Mesendoderm (in vitro differentiated cells): ENCODE data around the gene SORCS2.

Source experiments
- DNase-seq: peaks from one replicate; pipeline ENCODE4 v3.0.0; 2013
- H2AK5ac ChIP-seq: 2 replicates; pipeline ENCODE4 v1.6.1; 2013; ENCODE audit warnings: low read length, inconsistent platforms
- H2BK120ac ChIP-seq: 2 replicates; pipeline ENCODE4 v1.6.1; 2013; ENCODE audit warnings: low read depth, mild to moderate bottlenecking, low read length, moderate library complexity, mixed read lengths
- H2BK15ac ChIP-seq: replicated peaks from 2 replicates; pipeline ENCODE4 v1.6.1; 2013; ENCODE audit warnings: low read depth, mild to moderate bottlenecking, moderate library complexity
- H2BK5ac ChIP-seq: 2 replicates; pipeline ENCODE4 v1.6.1; 2013; ENCODE audit warnings: low read length, inconsistent platforms
- H3K18ac ChIP-seq: 2 replicates; pipeline ENCODE4 v1.6.1; 2013; ENCODE audit warnings: mild to moderate bottlenecking, low read length, mixed read lengths
- H3K23ac ChIP-seq: one replicate; pipeline ENCODE4 v1.6.1; 2013; ENCODE audit warnings: low read length
- H3K27ac ChIP-seq: 2 replicates; pipeline ENCODE4 v1.5.1; 2013; ENCODE audit warnings: low read depth, mild to moderate bottlenecking, inconsistent platforms, low read length, moderate library complexity
- H3K27me3 ChIP-seq: 2 replicates; pipeline ENCODE4 v1.6.1; 2013; ENCODE audit warnings: low read length, control low read depth, mild to moderate bottlenecking, inconsistent platforms; ENCODE audit not compliant: insufficient read depth, poor library complexity
- H3K36me3 ChIP-seq: 2 replicates; pipeline ENCODE4 v1.6.1; 2013; ENCODE audit warnings: low read length, inconsistent platforms; ENCODE audit not compliant: control insufficient read depth, insufficient read depth
- H3K4ac ChIP-seq: one replicate; pipeline ENCODE4 v1.6.1; 2013; ENCODE audit warnings: low read depth, mild to moderate bottlenecking, low read length, moderate library complexity
- H3K4me1 ChIP-seq: 2 replicates; pipeline ENCODE4 v1.6.1; 2013; ENCODE audit warnings: low read depth, low read length, inconsistent platforms; ENCODE audit not compliant: control insufficient read depth
- H3K4me2 ChIP-seq: 2 replicates; pipeline ENCODE4 v1.6.1; 2013; ENCODE audit warnings: low read length
- H3K4me3 ChIP-seq: 2 replicates; pipeline ENCODE4 v1.5.1; 2013; ENCODE audit warnings: mild to moderate bottlenecking, low read length
- H3K56ac ChIP-seq: one replicate; pipeline ENCODE4 v1.6.1; 2013; ENCODE audit warnings: low read length
- H3K79me1 ChIP-seq: 2 replicates; pipeline ENCODE4 v1.6.1; 2013; ENCODE audit warnings: low read length, inconsistent platforms
- H3K79me2 ChIP-seq: 2 replicates; pipeline ENCODE4 v1.6.1; 2013; ENCODE audit warnings: mild to moderate bottlenecking, low read length; ENCODE audit not compliant: control insufficient read depth, insufficient read depth
- H3K9ac ChIP-seq: 2 replicates; pipeline ENCODE4 v1.6.1; 2013; ENCODE audit warnings: low read length, inconsistent platforms
- H4K5ac ChIP-seq: one replicate; pipeline ENCODE4 v1.6.1; 2013; ENCODE audit warnings: low read length
- H4K8ac ChIP-seq: one replicate; pipeline ENCODE4 v1.6.1; 2013; ENCODE audit warnings: low read depth, mild to moderate bottlenecking, control low read depth, low read length, moderate library complexity
- WGBS: extraction: QIAGEN DNeasy Blood & Tissue Kit; methylation state at CpG from one replicate; pipeline ENCODE4 v1.1.7; 2013; ENCODE audit warnings: low lambda C conversion rate, missing lambda C conversion rate; ENCODE audit not compliant: insufficient coverage; ENCODE audit errors: extremely low coverage; 5-methylcytosine and 5-hydroxymethylcytosine counted together

The SORCS2 gene

GRCh38 chr4:7501314-7501713, 309.0 kb downstream of the SORCS2 start:
- H3K79me1 ChIP-seq: no peaks in the 10 kb centered on the region
- no peak overlapping the region for H3K27ac ChIP-seq
- no peak overlapping the region for H4K5ac ChIP-seq
- H3K23ac ChIP-seq: no peak overlapping the region
- H3K4ac ChIP-seq: no peak overlapping the region
- H3K9ac ChIP-seq: no peak overlapping the region
- H3K79me2 ChIP-seq: no peaks in the 10 kb centered on the region
- WGBS: no CpG with 5 or more reads among the region's 11 CpGs
- no peak overlapping the region for H3K18ac ChIP-seq
- no peak overlapping the region for H2BK15ac ChIP-seq
- no peak overlapping the region for H3K4me3 ChIP-seq
- H4K8ac ChIP-seq: no peak overlapping the region
- H2BK5ac ChIP-seq: no peak overlapping the region
- H3K56ac ChIP-seq: no peak overlapping the region
- no peaks in the 10 kb centered on the region for H3K27me3 ChIP-seq
- DNase-seq: no peak
- H3K4me1 ChIP-seq: no peaks in the 10 kb centered on the region
- H2BK120ac ChIP-seq: no peak overlapping the region
- H3K4me2 ChIP-seq: no peak overlapping the region
- H2AK5ac ChIP-seq: no peak overlapping the region
- no peaks in the 10 kb centered on the region for H3K36me3 ChIP-seq

GRCh38 chr4:7501873-7502272, 309.5 kb downstream of the SORCS2 start:
- WGBS: no CpG with 5 or more reads among the region's 11 CpGs

GRCh38 chr4:7503559-7504249, 311.4 kb downstream of the SORCS2 start:
- Histone ChIP-seq H3K36me3 (no peaks in the 10 kb centered on the region), H3K79me2 (no peaks in the 10 kb centered on the region), H3K4me1 (no peaks in the 10 kb centered on the region), H2BK5ac (no peak overlapping the region), H3K4me2 (no peak overlapping the region), H3K4ac (no peak overlapping the region), H2BK120ac (no peak overlapping the region), H4K8ac (no peak overlapping the region), H3K27ac (no peak overlapping the region), H3K18ac (no peak overlapping the region), H3K56ac (no peak overlapping the region), H2AK5ac (no peak overlapping the region), H3K4me3 (no peak overlapping the region), H3K9ac (no peak overlapping the region), H4K5ac (no peak overlapping the region), H3K27me3 (no peaks in the 10 kb centered on the region), H3K23ac (no peak overlapping the region), H2BK15ac (no peak overlapping the region), H3K79me1 (no peaks in the 10 kb centered on the region)
- WGBS: no CpG with 5 or more reads among the region's 15 CpGs
- DNase-seq: no peak

More at GRCh38 chr4:7501873-7502272, 309.5 kb downstream of the SORCS2 start:
- Histone ChIP-seq H3K79me2 (no peaks in the 10 kb centered on the region), H3K4me2 (no peak overlapping the region), H3K4me3 (no peak overlapping the region), H4K5ac (no peak overlapping the region), H3K79me1 (no peaks in the 10 kb centered on the region), H3K27me3 (no peaks in the 10 kb centered on the region), H3K23ac (no peak overlapping the region), H3K9ac (no peak overlapping the region), H2BK15ac (no peak overlapping the region), H3K4me1 (no peaks in the 10 kb centered on the region), H3K18ac (no peak overlapping the region), H3K56ac (no peak overlapping the region), H3K36me3 (no peaks in the 10 kb centered on the region), H2BK5ac (no peak overlapping the region), H2AK5ac (no peak overlapping the region), H4K8ac (no peak overlapping the region), H3K4ac (no peak overlapping the region), H2BK120ac (no peak overlapping the region), H3K27ac (no peak overlapping the region)
- DNase-seq: no peak

- Histone ChIP-seq H3K4me2 (no peak overlapping the region), H3K79me1 (no peaks in the 10 kb centered on the region), H3K4me3 (no peak overlapping the region), H3K27me3 (no peaks in the 10 kb centered on the region), H3K23ac (no peak overlapping the region), H3K36me3 (no peaks in the 10 kb centered on the region), H2BK15ac (no peak overlapping the region), H2BK5ac (no peak overlapping the region), H3K18ac (no peak overlapping the region), H2BK120ac (no peak overlapping the region), H2AK5ac (no peak overlapping the region), H3K4me1 (no peaks in the 10 kb centered on the region), H4K8ac (no peak overlapping the region), H4K5ac (no peak overlapping the region), H3K9ac (no peak overlapping the region), H3K56ac (no peak overlapping the region), H3K4ac (no peak overlapping the region), H3K79me2 (no peaks in the 10 kb centered on the region), H3K27ac (no peak overlapping the region)
- no peak for DNase-seq
- no CpG with 5 or more reads among the region's 25 CpGs for WGBS
These were observed 313.0 kb downstream of the SORCS2 start for GRCh38 chr4:7505116-7505900.

GRCh38 chr4:7506119-7506518, 313.8 kb downstream of the SORCS2 start:
- WGBS: no CpG with 5 or more reads among the region's 9 CpGs
- Histone ChIP-seq H3K23ac (no peak overlapping the region), H3K4me3 (no peak overlapping the region), H3K56ac (no peak overlapping the region), H3K18ac (no peak overlapping the region), H2BK120ac (no peak overlapping the region), H4K8ac (no peak overlapping the region), H3K27ac (no peak overlapping the region), H3K27me3 (no peaks in the 10 kb centered on the region), H2BK5ac (no peak overlapping the region), H2AK5ac (no peak overlapping the region), H2BK15ac (no peak overlapping the region), H3K4me2 (no peak overlapping the region), H3K79me1 (no peaks in the 10 kb centered on the region), H3K79me2 (no peaks in the 10 kb centered on the region), H3K4me1 (no peaks in the 10 kb centered on the region), H3K9ac (no peak overlapping the region), H4K5ac (no peak overlapping the region), H3K4ac (no peak overlapping the region), H3K36me3 (no peaks in the 10 kb centered on the region)
- no peak for DNase-seq
